HG02763 (cell line): ENCODE results near the gene PLPPR2.
"Not testable (repeated sequence)": the region's sequence is repeated elsewhere in the genome, so short reads cannot be mapped to it uniquely, and the experiment has no call there.

Experiments used
- ATAC-seq: cut with Tn5 transposase; IDR thresholded peaks from one replicate; pipeline ENCODE4 v1.9.1; 2021; ENCODE audit warnings: mild to moderate bottlenecking, moderate library complexity; ENCODE audit not compliant: unreplicated experiment

Gene PLPPR2, protein sequence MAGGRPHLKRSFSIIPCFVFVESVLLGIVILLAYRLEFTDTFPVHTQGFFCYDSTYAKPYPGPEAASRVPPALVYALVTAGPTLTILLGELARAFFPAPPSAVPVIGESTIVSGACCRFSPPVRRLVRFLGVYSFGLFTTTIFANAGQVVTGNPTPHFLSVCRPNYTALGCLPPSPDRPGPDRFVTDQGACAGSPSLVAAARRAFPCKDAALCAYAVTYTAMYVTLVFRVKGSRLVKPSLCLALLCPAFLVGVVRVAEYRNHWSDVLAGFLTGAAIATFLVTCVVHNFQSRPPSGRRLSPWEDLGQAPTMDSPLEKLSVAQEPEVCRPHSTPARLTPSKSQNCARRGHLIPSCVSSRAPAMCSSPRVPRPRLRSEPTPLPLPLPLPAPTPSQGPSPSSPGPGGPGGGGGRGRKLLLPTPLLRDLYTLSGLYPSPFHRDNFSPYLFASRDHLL

GRCh38 chr19:11355160-11356073, at the start of gene PLPPR2:
TSS of gene PLPPR2 (plus strand) at chr19:11355432. CDS start at chr19:11357674, 2,242 bp downstream.
- ATAC-seq = no peak

GRCh38 chr19:11306337-11306736, 48.9 kb upstream of the PLPPR2 start:
- no peak for ATAC-seq

DNA sequence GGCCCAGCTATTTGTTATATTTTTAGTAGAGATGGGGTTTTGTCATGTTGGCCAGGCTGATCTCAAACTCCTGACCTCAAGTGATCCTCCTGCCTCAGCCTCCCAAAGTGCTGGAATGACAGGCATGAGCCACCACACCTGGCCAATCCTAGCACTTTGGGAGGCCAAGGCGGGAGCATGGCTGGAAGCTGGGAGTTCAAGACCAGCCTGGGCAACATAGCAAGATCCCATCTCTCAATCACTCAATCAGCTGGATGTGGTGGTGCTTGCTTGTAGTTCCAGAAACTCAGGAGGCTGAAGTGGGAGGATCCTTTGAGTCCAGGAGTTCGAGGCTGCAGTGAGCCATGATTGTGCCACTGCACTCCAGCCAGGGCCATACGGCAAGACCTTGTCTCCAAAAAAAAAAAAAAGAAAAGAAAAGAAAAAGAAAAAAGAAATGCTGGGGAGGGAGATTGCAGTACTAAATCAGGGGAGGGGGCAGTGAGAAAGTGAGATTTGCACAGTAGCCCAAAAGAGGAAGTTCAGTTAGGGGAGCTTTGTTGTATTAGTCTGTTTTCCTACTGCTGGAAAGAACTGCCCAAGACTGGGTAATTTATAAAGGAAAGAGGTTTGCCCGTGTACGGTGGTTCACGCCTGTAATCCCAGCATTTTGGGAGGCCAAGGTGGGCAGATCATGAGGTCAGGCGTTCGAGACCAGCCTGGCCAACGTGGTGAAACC, 34.8 kb upstream of the PLPPR2 start:
- not testable (repeated sequence) for ATAC-seq

DNA sequence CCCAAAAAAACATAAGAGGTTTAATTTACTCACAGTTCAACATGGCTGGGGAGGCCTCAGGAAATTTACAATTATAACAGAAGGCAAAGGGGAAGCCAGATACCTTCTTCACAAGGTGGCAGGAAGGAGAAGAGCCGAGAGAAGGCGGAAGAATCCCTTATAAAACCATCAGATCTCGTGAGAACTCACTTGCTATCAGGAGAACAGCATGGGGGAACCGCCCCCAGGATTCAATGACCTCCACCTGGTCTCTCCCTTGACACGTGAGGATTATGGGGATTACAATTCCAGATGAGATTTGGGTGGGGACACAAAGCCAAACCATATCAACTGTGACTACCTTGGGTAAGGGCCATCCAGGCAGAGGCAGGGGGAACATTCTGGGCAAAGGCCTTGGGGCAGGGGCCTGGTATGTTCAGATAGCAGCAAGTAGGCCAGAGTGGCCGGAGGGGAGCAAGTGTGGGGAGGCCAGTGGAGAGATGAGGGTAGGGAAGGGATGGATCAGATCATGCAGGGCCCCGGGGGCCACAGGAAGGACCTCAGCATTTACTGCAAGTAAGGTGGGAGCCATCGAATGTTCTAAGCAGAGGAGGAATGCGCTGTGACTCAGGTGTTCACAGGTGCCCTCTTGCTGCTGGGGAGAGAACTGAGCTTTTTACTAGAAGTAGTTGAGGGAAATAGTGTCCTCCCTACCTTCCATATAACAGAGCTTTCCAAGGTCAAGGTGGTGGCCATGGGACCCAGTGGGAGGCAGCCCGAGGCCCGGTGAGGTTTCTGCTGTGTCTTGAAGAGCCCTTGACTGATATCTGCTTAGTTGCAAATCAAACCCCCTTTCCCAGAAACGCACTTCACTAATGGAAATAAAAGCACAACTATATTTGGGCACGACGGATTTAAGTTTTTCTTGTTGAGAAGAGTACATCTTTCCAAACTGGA, 33.8 kb upstream of the PLPPR2 start:
- no peak for ATAC-seq

- no peak for ATAC-seq
These were observed 32.8 kb upstream of the PLPPR2 start for GRCh38 chr19:11322269-11323024.

DNA sequence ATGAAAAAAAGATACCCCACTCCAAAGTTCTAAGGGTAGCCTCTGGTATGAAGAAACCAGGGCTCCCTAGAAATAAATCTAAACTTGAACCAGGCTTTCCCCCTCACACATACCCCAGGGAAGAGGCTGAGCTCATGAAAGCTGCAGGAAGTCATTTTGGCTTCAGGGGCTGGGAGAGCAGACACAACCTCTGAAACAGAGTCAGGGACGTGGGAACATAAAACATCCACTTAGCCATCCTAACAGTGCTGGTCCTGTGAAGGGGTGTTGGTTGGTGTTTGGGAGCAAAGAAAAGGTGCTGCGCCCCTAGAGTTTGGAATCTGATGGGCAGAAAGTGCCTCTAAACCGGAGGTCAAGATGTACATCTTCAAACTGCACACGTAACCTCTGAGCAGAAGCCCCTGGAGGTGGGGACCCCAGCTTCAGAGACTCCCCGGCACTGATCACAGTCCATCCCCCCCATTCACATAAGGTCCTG, 31.6 kb upstream of the PLPPR2 start:
- ATAC-seq = no peak

- no peak for ATAC-seq
These were observed 31.1 kb upstream of the PLPPR2 start for GRCh38 chr19:11324079-11324661.

DNA sequence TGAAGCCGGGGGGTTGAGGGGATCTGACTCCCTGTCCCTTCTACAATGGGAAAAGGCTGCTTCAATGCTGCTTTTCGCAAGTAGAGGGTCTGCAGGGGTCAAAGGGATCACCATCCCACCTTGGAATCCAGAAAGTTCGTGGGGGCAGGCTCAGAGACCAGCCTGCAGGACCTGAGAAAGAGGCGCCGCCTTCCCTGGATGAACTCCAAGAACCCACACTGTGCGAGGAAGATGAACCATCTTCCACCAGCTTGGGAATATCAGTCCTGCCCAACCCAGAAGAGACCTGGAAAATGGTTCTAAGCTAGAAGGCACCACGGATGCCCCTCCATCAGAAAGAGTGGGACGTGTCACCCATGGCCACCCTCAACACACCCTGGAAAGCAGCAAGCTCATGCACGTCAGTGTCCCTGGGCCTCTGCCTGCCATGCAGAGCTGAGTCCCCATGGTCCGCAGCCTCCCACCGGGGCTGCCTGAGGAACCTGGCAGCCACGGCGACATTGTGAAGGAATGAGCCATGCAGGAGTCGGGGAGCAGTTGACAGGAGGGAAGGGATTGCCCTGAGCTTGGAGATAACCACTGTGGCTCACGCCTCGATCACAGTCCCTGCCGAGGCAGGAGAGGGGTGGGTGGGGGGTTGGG, 30.4 kb upstream of the PLPPR2 start:
- no peak for ATAC-seq

DNA sequence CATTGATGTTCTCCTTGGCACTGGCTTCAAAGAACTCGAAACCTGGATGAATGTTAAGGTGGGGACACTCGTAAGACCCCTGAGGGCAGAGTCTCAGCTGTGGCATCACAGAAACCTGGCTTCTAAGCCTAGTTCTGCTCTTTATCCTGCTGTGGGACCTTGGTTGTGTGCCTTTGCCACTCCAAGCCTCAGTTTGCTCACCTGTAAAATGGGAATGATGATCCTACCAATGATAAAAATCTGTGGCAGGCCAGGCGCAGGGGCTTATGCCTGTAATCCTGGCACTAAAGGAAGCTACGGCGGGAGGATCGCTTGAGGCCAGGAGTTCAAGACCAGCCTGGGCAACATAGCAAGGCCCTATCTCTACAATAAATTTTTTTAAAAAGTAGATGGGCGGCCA, 29.7 kb upstream of the PLPPR2 start:
- no peak for ATAC-seq

GRCh38 chr19:11330127-11330526, 25.1 kb upstream of the PLPPR2 start:
- ATAC-seq = no peak

GRCh38 chr19:11331502-11331901, 23.7 kb upstream of the PLPPR2 start:
- no peak for ATAC-seq

- ATAC-seq = no peak
These were observed 22.4 kb upstream of the PLPPR2 start for GRCh38 chr19:11332822-11333221.

DNA sequence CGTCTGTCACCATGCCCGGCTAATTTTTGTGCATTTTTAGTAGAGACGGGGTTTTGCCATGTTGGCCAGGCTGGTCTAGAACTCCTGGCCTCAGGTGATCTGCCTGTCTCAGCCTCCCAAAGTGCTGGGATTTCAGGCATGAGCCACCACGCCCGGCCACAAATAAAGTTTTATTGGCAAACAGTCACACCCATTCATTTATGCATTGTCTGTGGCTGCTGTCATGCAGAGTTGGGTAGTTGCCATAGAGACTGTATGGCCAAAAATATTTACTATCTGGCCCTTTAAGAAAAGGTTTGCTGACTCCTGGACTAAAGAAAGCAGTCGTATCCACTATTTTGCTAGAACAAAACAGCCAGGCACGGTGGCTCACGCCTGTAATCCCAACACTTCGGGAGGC, 21.4 kb upstream of the PLPPR2 start:
- not testable (repeated sequence) for ATAC-seq

DNA sequence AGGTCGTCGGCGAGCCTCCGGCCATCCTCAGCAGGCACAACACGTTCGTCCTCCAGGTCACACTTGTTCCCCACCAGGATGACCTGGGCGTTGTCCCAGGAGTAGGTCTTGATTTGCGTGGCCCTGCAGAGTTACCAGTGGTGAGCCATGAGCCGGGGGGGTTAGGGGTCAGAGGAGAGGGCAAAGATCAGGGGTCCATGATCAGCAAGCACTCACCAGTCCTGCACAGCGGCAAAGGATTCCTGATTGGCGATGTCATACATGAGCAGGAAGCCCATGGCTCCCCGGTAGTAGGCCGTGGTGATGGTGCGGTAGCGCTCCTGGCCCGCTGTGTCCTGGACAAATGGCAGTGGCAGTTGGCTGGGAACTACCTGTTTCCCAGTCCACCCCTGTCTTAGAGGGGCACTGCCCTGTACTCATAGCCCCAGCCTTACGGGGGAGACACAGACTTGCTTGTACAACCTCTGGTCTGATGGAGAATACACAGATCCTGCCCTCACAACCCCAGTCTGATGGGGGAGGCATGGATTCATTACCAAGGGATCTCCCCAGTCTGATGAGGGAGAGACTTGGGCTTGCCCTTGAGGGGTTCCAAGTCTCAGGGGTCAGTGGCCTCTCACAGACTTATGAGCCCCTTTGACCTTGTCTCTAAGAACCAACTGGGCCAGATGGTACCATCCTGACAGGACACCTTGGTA, 19.6 kb upstream of the PLPPR2 start:
- no peak for ATAC-seq

DNA sequence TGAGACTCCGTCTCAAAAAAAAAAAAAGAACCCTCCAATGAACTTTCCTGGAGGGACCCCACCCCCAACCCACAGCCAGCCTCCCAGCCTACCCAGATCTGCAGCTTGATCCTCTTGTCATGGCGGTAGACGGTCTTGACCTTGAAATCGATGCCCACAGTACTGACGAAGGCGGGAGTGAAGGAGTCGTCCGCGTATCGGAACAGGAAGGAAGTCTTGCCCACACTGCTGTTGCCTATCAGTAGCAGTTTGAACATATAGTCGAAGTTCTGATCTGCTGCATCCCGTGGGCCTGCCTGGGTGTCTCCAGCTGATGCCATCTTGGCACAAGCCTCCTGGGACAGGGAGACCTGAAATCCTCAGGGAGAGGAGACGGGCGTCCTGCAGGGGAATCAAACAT, 18.2 kb upstream of the PLPPR2 start:
- no peak for ATAC-seq

DNA sequence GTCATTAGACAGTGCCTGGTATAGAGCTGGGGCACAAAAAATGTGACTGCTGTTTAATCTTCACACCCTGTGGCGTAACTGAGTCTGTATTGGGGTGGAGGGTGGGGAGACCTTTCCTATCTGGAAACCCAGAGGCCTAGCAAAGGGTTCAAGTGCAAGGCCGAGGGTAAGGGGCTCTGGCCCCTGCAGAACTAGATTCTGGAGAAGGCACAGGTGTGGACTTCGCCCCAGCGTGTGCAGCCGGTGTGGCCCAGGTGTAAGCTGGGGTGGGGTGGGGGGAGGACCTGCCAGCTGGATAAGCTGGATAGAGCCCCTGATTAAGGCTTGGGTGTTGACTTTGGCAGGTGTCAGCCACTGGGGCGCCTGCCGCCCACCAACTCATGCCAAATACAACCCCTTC, 17.1 kb upstream of the PLPPR2 start:
- ATAC-seq = no peak

- ATAC-seq = no peak
These were observed 16.5 kb upstream of the PLPPR2 start for GRCh38 chr19:11338569-11339253.
